Stimulated activated naive CD8-positive, alpha-beta T cell treated with anti-CD3 and anti-CD28 coated beads, Interleukin-15, Interleukin-2, amounts not matched to agents 100 U/mL and 50 U/mL, for 24 hours (primary cell): Measurements from ENCODE around the gene ITGAE.
"Not testable (repeated sequence)": the region's sequence is repeated elsewhere in the genome, so short reads cannot be mapped to it uniquely, and the experiment has no call there.

Experiments used
- ATAC-seq: fragments of 150-1000 bp; cut with Tn5 transposase; one replicate; pipeline ENCODE4 v1.10.0; 2021
- DNase-seq: peaks from one replicate; pipeline ENCODE4 v3.0.0; 2021

The ITGAE gene

DNA sequence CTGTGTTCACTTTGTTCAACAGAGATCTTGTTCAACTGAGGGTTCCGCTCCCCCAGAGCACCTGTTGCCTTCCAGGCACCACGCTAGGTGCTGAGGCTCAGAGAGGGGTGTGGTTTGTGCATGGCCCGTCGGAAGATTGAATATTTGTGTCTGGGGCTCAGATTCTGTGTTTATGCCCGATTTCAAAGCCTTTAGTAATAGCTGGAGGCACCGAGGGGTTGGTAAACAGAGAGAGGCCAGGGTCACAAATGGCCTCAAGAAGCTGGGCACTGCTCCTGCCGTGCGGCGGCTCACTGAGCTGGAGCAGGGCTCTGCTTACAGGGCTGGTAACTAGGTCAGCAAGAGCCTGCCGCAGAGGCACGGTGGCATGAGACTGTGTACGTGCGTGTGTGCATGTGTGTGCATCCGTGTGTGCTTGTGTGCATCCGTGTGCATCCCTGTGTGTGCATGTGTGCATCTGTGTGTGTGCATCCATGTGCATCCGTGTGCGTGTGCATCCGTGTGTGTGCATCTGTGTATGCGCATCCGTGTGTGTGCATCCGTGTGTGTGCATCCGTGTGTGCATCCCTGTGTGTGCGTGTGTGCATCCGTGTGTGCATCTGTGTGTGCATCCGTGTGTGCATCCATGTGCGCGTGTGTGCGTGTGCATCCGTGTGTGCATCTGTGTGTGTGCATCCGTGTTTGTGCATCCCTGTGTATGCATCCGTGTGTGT lies 5.4 kb downstream of the ITGAE start:
- ATAC-seq (no peak), DNase-seq (no peak)

DNA sequence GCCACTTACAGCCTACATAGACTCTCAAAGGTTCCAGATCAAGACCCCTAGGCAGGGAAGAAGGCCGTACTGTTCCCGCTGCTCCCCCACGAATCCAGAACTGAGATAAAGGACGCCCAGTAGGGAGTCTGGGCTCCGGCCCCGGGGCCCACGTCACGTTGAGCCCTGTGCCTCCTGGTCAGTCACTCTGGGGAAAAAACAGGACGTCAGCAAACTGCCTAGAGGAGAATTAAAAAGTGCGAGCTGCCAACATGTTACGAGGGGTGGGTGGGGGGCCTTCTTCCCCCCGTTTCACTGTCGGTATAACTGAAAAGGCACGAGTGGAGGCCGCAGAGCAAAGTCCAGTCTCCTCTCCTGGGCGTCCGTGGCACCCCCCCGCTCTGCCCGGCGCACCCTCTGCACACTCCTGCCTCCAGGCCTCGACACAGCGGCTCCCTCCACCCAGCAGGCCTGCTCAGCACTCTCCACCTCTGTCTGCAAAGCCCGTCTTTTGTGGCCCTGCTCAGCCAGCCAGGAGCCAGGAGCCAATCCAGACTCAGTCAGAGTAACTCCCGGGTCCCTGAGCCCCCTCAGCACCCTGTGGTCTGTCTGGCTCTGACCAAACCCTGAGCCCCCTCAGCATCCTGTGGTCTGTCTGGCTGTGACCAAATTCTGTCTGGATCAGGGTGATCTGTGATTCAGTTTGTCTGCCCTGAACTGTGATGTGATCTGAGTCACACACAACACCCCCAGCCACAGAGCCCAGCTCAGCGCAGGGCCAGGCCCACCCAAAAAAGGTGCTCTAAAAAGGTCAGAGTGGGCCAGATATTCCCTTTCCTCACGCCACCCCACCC lies 6.2 kb downstream of the ITGAE start:
- ATAC-seq (peak; percentile 78), DNase-seq (peak; percentile 72)

DNA sequence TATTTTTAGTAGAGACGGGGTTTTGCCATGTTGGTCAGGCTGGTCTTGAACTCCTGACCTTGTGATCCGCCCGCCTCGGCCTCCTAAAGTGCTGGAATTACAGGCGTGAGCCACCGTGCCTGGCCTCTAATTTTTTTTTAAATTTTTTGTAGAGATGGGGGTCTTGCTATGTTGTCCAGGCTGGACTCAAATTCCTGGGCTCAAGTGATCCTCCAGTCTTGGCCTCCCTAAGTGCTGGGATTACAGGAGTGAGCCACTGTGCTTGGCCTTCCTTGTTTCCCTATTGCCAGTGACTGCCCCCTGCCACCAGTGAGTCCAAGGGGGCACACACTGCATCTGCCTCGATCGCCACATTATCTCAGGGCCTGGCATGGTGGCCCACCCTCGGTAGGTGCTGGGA lies 6.8 kb downstream of the ITGAE start:
- not testable (repeated sequence) for DNase-seq, ATAC-seq

DNA sequence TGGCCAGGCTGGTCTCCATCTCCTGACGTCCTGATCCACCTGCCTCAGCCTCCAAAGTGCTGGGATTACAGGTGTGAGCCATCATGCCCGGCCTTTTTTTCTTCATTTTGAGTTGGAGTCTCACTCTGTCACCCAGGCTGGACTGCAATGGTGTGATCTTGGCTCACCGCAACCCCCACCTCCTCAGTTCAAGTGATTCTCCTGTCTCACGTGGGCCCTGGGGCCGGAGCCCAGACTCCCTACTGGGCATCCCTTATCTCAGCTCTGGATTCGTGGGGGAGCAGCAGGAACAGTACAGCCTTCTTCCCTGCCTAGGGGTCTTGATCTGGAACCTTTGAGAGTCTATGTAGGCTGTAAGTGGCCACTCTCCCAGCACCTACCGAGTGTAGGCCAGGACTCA lies 7.7 kb downstream of the ITGAE start:
- ATAC-seq, DNase-seq: not testable (repeated sequence)

DNA sequence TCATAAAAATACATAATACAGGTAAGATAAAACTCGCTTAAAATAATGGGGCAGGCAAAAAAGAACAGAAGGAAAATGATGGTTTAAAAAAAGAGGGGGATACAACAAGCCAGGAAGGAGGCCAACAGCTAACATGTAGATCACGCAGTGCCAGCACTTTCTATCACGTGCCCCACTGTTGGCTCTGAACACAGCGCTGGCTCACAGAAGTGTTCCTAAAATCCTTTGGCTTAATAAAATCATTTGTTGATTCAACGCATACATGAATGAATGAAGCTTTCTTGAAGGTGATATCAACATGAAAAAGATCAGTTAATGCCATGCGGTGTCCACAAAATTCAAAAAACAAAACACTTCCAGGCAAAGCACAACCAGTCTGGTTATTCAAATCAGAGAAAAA lies 8.5 kb downstream of the ITGAE start:
- DNase-seq = no peak
- no peak for ATAC-seq

DNA sequence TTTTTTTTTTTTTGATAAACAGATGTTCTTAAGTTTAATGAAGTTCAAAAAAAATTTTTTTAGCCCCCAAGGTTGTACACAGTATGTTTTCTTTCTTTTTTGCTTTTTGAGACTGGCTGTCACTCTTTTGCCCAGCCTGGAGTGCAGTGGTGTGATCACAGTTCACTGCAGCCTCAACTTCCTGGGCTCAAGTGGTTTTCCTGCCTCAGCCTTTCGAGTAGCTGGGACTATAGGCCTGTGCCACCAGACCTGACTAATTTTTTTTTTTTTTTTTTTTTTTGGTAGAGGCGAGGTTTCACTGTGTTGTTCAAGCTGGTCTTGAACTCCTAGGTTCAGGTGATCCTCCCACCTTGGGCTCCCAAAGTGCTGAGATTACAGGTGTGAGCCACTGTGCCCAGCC lies 12.8 kb downstream of the ITGAE start:
- ATAC-seq = no peak

DNA sequence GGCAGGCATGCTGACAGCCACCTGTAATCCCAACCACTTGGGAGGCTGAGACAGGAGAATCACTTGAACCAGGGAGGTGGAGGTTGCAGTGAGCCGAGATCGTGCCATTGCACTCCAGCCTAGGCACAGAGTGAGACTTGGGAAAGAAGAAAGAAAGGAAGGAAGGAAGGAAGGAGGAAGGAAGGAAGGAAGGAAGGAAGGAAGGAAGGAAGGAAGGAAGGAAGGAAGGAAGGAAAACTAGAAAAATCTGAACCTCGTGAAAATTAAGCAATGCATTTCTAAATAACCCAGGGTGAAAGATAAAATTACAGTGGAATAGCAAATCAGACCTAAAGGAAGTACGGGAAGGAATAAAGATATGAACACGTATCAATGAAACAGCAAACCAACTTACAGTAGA lies 15.7 kb downstream of the ITGAE start:
- DNase-seq, ATAC-seq: not testable (repeated sequence)

More for the DNA sequence above, 12.8 kb downstream of the ITGAE start:
- DNase-seq = no peak

DNA sequence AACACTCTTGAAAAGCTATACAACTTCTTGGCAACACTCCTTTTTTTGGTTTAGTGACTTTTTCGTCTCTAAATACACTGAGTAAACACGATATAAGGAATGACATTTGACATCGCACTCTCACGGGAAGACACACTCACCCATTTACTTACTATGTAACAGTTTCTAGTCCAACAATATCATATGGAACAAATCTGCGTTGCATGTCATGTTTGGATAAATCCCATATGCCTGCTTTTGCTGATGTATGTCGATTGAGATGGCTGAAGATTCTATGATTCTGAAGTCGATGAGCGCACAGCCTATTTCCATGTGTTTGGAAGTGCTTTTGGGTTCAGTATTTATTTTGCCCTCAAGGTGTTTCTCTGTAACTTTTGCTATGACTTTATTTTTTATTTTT lies 18.2 kb downstream of the ITGAE start:
- ATAC-seq = no peak
- no peak for DNase-seq

DNA sequence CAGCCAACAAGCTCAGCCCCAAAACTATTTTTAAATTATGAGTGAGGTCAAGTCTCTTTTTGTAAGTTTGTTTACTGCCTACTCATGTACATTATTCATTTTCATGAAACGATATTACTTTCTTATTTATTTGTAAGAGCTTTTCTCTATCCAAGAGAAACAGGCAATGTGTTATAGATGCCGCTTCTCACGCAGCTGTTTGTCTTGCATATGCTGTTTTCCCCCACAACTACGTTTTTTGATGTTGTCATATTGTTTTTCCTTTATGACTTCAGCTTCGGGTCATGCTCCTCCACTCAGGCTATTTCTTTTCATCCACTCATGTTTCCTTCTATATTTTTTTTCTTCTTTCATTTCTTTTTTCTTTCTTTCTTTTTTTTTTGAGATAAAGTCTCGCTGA lies 20.0 kb downstream of the ITGAE start:
- DNase-seq (no peak), ATAC-seq (no peak)

DNA sequence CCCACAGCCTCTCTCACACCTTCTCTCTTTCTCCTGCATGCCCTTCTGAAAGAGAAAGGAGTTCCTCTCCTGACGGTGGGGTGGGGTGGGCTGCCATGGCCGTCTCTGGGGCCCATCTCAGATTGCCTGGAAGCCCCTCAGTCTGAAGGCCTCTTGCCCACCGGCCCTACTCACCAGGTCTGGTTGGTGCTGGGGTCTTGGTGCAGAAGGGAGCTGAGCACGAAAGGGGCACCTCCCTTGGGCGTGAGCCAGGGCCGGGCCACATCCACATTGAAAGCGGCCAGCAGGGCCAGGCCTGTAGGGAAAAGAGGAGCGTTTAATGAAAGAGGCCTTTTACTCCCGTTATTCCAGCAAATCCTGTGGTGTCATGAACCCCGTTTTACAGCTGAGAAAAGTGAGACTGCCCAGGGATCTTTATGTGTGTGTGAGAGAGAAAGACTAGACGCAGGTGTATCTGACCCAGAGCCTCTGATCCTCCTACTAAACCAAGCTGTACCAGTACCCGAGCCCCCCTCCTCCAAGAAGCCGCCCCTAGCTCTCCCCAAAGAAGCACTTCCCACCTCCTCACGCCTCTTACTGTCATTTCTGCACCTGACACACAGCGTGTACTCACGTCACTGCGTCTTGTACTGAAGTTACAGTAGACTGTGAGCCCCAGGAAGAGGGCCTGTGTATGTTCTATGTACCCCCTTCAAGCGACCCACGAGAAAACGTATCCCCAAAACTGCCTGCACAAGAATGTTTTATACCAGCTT lies 23.4 kb downstream of the ITGAE start:
- ATAC-seq (no peak), DNase-seq (no peak)

DNA sequence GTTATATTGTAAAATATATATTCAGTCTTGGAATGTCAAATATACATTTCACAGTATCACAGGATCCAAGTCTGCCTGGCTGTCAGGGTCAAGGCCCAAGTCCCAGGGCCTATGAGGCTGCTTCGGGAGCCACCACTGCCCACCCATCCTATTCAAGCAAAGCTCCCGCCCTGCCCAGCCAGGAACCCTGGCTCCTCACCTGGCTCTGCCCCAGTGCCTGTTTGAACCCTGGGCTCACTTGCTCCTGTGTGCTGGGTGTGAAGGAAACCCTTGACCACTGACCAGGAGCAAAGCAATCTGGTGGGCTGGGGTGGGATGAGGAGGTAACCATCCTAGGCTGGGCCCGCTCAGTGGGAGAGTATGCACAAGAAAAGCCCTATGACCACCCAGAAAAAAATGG lies 27.0 kb downstream of the ITGAE start:
- DNase-seq (no peak), ATAC-seq (no peak)

DNA sequence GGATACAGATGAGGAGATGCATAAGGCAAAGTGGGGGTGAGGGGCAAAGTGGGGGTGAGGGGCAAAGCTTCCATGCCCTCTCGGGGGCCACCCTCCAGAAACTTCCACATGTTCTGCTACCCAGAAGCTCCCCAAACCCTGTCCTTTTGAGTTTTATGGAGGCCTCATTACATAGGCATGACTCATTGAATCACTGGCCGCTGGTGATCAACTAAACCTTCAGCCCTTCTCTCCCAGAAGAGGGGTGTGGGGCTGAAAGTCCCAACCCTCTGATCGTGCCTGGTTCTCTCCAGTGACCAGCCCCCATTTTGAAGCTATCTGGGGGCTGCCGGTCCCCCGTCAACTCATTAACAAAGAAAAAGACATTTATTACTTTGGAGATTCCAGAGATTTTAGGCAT lies 27.5 kb downstream of the ITGAE start:
- DNase-seq = no peak
- ATAC-seq = no peak

DNA sequence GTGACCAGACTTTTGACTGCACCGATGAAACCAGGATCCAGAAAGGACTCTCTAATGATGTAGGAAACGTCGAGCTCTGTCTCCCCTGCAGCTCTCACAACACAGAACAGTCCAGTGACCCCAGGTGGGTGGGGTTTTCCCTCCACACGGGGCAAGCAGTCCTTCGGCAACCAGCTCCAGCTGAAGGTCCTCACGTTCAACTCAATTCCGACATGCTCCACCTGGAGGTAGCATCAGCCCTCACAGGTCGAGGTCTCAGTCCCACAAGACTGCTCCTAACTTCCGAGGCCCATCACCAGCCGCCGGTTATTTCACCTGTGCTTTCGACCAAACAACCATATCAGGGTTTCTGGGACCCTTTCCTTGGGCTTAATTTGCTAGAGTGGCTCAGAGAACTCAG lies 28.2 kb downstream of the ITGAE start:
- no peak for DNase-seq
- no peak for ATAC-seq

DNA sequence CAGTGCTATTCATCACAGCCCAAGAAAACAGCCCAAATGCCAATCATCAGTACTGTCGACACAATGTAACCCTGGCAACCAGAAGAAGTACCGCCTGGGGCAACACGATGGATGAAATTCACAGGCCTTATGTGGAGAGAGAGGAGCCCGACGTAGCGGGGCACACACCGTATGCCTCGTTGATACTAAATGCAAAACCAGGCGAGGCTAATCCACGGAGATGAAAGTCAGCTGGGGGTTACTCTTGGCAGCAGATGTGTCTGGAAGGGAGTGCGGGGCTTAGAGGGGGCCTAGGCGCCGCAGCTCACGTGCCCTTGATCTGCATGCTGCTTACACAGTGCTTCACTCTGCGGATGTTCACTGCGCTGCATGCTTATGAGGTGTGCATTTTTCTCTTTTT lies 29.8 kb downstream of the ITGAE start:
- DNase-seq (no peak), ATAC-seq (peak; percentile 63)

DNA sequence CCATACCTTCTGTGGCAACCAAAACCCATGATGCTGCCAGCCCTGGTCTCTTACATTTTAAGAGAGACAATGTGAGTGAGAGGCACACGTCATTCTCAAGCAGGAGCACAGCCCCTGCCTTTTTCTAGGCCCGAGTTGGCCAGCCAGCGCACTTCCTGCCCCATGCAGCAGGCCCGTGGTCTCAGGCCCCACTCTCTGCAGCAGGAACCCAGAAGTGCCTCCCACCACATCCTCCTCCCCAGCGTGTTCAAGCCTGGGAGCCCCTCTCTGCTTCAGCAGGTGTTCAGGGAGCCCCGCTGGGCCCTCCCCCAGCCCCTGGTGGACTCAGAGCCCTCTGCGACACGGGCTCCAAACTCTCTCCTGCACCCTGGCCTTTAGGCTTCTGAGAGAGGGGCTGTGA lies 30.5 kb downstream of the ITGAE start:
- DNase-seq (peak; percentile 50), ATAC-seq (peak; percentile 37)

DNA sequence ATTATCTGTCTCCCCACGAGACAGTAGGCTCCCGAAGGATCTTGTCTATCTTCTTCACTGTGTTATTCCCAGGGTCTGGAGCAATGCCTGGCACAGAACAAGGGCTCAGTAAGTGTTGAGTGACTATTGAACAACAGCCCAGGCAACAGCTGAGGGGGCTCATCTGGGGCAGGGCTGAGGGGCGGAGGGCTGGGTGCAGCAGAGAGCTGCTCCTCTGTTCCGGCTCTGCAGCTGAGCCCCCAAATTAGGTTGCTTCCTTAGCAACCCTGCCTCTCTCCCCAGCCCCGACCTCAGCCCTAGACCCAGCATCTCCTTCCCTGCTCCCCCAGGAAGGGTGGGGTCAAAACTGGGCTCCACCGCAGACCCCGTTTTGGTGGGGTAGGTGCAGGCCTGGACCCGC lies 32.2 kb downstream of the ITGAE start:
- ATAC-seq (no peak), DNase-seq (no peak)

DNA sequence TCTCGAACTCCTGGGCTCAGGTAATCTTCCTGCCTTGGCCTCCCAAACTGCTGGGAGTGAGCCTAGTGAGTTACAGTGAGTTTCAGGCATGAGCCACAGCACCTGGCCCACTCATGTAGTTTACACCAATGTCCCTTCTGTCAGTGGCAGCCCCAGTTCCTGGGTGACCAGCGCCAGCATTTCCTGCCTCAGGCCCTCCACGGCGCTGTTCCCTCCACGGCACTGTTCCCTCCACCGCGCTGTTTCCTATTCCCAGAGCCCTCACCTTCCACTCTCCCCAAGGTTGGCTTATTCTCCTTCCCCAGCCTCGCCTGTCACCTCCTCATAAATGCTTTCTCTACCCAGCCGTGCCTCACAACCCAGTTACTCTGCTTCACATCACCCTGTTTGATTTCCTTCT lies 32.6 kb downstream of the ITGAE start:
- ATAC-seq = no peak

DNA sequence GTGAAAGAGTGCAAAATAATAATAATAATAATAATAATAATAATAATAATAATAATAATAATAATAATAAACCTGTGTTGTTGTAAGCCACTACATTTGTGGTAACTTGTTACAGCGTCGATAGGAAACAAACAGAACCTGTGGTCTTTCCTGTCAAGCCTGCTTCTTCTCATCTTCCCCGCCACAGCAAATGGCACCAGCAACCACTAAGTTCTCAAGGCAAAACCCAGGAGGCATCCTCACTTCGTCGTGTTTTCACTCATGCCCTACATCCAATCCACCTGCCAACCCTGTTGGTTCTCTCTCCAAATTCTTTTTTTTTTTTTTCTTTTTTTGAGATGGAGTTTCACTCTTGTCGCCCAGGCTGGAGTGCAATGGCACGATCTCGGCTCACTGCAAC lies 34.2 kb downstream of the ITGAE start:
- ATAC-seq = no peak
- DNase-seq = no peak

More for the DNA sequence above, 32.6 kb downstream of the ITGAE start:
- no peak for DNase-seq

DNA sequence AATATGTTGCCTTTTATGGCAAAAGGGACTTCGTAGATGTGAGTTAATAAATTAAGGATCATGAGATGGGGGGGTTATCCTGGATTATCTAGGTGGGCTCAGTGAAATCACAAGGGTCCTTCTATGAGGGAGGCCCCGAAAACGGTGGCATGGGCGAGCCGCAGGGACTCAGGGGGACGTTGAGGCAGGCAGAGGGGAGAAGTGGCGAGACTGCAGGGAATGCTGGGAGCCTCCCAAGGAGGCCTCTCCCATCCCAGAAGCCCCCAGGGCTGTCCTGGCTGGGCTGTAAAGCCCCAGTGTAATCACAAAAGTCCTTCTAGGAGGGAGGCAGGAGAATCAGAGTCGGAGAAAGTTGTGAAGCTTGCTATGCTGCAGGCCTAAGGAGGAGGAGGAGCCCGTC lies 35.0 kb downstream of the ITGAE start:
- ATAC-seq = no peak
- DNase-seq = no peak

DNA sequence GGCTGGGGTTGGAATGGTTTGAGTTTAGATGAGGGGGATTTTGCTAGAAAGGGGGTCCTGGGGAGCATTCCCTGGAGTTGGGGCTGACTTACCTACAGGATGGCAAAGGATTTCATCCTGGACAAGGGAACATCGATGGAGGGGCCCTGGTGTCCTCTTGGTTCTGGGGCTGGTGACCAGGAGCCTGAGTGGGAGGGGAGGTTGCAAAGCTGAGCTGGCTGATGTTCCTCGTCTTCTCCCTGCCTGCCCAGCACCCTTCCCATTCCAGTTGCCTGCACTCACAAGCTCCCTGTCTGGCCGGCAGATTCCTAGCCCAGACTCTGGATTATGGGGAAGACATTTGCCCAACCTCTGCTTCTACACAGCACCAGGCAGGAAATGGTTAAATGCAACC lies 37.2 kb downstream of the ITGAE start:
- no peak for ATAC-seq
- no peak for DNase-seq

DNA sequence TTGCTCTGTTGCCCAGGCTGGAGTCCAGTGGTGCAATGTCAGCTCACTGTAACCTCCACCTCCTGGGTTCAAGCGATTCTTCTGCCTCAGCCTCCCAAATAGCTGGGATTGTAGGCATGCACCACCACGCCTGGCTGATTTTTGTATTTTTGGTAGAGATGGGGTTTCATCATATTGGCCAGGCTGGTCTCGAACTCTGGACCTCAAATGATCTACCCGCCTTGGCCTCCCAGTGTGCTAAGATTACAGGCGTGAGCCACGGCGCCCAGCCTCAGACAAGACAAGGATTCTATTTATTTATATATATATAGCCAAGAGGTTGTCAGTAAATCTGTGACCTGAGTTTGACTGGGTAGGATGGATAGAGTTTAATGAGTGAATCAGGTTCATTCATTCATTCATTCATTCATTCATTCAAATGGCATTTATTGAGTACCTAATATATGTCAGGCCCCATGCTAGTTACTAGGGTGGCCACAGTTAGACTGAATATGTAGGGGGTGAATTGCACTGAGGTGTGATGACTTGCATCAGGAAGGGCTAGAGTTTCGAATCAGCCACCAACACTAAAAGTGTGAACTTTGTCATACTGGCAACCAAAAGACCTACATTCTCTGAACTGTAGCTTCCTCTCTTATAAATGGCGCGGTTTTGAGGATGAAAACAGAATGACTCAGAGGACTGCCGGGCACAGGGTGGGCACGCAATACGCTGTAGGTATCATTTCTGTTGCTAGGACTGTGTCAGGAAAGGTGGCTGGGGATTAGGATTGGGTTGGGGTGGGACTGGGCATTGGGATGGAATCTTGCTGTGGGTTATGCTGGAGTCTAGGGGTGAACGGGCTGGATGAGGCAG lies 37.8 kb downstream of the ITGAE start:
- peak; percentile 76 for ATAC-seq
- peak; percentile 50 for DNase-seq

DNA sequence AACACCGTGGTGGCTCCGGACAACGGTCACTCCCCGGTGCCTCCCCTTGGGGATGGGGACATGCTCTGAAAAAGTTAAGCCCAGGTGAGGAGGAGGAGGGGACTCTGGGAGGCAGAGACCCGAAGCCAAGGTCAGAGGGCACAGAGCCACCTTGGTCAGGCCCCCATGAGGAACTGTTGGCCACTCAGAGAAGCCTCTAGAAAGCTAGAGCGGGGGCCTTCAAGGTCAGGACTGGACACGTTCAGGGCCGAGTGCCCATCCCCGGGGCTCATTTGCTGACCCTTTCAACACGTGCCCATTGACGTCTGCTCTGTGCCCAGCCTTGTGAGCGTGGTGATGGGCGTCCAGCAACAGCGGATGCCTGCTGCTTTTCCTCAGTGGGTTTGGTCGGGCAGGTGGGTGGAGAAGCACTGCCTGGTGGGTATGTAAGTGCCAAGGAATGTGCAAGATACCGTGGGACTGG lies 39.0 kb downstream of the ITGAE start:
- ATAC-seq (no peak), DNase-seq (no peak)
